Osteoblast (primary cell): ENCODE results near the gene C16orf74. TPM values are rescaled to one million over a fixed set of nuclear protein-coding genes. Genes with fewer than 3 reads are reported as not detected.

Experiments
- DNase-seq: peaks from one replicate; pipeline ENCODE4 v3.0.0; 2011; ENCODE audit warnings: low spot score, mixed read lengths; ENCODE audit not compliant: insufficient read length; ENCODE audit errors: missing footprints
- H2AFZ ChIP-seq: 2 replicates; pipeline ENCODE4 v1.6.0; 2011; ENCODE audit warnings: mild to moderate bottlenecking, low read length
- H3K27ac ChIP-seq: 2 replicates; pipeline ENCODE4 v1.5.1; 2011; ENCODE audit warnings: mild to moderate bottlenecking, low read depth, low read length, moderate library complexity
- H3K27me3 ChIP-seq: 2 replicates; pipeline ENCODE4 v1.6.0; 2012; ENCODE audit warnings: mild to moderate bottlenecking, control low read depth, inconsistent platforms, low read length, moderate library complexity; ENCODE audit not compliant: insufficient read depth
- H3K36me3 ChIP-seq: 2 replicates; pipeline ENCODE4 v1.5.1; 2011; ENCODE audit warnings: mild to moderate bottlenecking, low read length, control low read depth, moderate library complexity; ENCODE audit not compliant: insufficient read depth
- H3K4me1 ChIP-seq: 2 replicates; pipeline ENCODE4 v1.5.1; 2011; ENCODE audit warnings: mild to moderate bottlenecking, low read length, control low read depth, moderate library complexity; ENCODE audit not compliant: insufficient read depth
- H3K4me2 ChIP-seq: 2 replicates; pipeline ENCODE4 v1.6.0; 2011; ENCODE audit warnings: mild to moderate bottlenecking, low read length; ENCODE audit not compliant: insufficient read depth
- H3K4me3 ChIP-seq: fragments of 200-600 bp; sonication (generic); 3 replicates; pipeline ENCODE4 v1.5.1; 2012; ENCODE audit warnings: mild to moderate bottlenecking, low read length, inconsistent platforms; ENCODE audit not compliant: insufficient read depth
- H3K79me2 ChIP-seq: 2 replicates; pipeline ENCODE4 v1.6.0; 2012; ENCODE audit warnings: mild to moderate bottlenecking, low read length, control low read depth, inconsistent platforms; ENCODE audit not compliant: insufficient read depth
- H3K9me3 ChIP-seq: 2 replicates; pipeline ENCODE4 v1.5.1; 2011; ENCODE audit warnings: low read depth, low read length, control low read depth
- H4K20me1 ChIP-seq: 2 replicates; pipeline ENCODE4 v1.6.0; 2012; ENCODE audit warnings: mild to moderate bottlenecking, low read length, control low read depth; ENCODE audit not compliant: insufficient read depth
- CTCF ChIP-seq: IDR thresholded peaks from 2 replicates; pipeline ENCODE4 v1.5.1; 2011; ENCODE audit warnings: mild to moderate bottlenecking, low read depth, low read length, moderate library complexity; ENCODE audit errors: extremely low read depth
- total RNA-seq: library from RNA; depleted of rRNA; stranded (reverse); fragments of >200 nt; gene quantifications from 2 replicates; pipeline ENCODE4 v1.2.3, GENCODE V29; 2012

The C16orf74 gene
- total RNA-seq, 1 donor = 0.72 TPM

GRCh38 chr16:85678016-85678415 lies 72.9 kb downstream of the C16orf74 start:
- no peak for TF ChIP-seq CTCF
- Histone ChIP-seq H3K36me3 (peaks cover 45% of the 10 kb centered on the region), H2AFZ (no peak overlapping the region), H3K27me3 (no peaks in the 10 kb centered on the region), H3K4me3 (no peak overlapping the region), H3K9me3 (no peaks in the 10 kb centered on the region), H3K4me2 (no peak overlapping the region), H4K20me1 (peaks cover 17% of the 10 kb centered on the region), H3K79me2 (no peaks in the 10 kb centered on the region), H3K27ac (no peak overlapping the region), H3K4me1 (peaks cover 15% of the 10 kb centered on the region)
- DNase-seq = peak; percentile 18

GRCh38 chr16:85677383-85677967 lies 73.4 kb downstream of the C16orf74 start:
- Histone ChIP-seq H3K4me3 (no peak overlapping the region), H4K20me1 (peaks cover 17% of the 10 kb centered on the region), H2AFZ (no peak overlapping the region), H3K79me2 (no peaks in the 10 kb centered on the region), H3K27ac (no peak overlapping the region), H3K4me2 (no peak overlapping the region), H3K4me1 (peaks cover 15% of the 10 kb centered on the region), H3K36me3 (peaks cover 50% of the 10 kb centered on the region), H3K27me3 (no peaks in the 10 kb centered on the region), H3K9me3 (no peaks in the 10 kb centered on the region)
- peak; percentile 61 for DNase-seq
- TF ChIP-seq CTCF = no peak

DNA sequence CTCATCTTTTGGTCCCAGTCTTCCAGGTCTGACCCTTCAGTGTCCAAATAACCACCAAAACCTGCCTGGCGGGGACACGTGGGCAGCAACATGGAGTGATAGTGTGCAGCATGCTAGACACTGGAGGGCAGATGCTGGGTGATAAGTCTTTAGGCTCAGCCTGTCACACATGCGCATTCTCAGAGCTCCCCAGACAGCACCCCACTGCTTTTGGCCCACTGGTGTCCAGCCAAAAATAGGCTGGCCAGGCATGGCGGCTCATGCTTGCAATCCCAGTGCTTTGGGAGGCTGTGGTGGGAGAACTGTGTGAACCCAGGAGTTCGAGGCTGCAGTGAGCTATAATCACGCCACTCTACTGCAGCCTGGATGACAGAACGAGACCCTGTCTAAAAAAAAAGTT lies 74.4 kb downstream of the C16orf74 start:
- Histone ChIP-seq H3K9me3 (no peaks in the 10 kb centered on the region), H3K4me3 (no peak overlapping the region), H3K27me3 (no peaks in the 10 kb centered on the region), H3K36me3 (peaks cover 58% of the 10 kb centered on the region), H3K4me2 (no peak overlapping the region), H3K4me1 (peaks cover 15% of the 10 kb centered on the region), H3K79me2 (no peaks in the 10 kb centered on the region), H3K27ac (no peak overlapping the region), H4K20me1 (peaks cover 19% of the 10 kb centered on the region), H2AFZ (no peak overlapping the region)
- DNase-seq = no peak
- no peak for TF ChIP-seq CTCF

DNA sequence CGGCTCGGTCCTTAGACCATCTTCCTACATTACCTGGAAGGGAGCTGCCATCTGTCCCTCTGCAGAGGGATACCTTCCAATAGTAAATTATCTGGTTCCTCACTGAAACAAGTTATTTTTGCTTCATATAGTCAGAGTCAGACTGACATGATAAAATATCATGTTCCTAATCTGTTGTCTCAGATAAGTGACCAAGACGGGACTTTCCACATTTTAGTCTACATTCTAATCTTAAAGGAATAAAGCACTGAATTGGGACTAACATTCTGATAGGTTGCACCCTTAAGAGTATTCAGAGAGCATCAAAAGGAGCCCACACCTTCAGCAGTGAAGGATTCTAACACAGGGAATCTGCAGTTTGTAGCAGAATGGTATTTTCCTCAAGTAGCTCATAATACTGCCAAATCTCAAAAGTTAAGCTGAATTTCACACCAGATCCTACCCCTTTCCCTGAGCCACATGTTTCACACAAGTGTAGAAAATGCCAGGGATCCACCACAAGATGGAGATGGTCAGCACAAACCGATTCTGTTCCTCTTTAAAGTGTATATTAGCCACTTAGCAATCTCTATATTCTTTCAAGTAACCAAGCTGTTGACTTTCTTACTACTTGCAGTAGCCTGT lies 75.5 kb downstream of the C16orf74 start:
- no peaks in the 10 kb centered on the region for H3K27me3 ChIP-seq
- H3K4me3 ChIP-seq = no peak overlapping the region
- peaks cover 15% of the 10 kb centered on the region for H3K4me1 ChIP-seq
- no peak overlapping the region for H3K27ac ChIP-seq
- H4K20me1 ChIP-seq = peaks cover 20% of the 10 kb centered on the region
- H3K79me2 ChIP-seq = no peaks in the 10 kb centered on the region
- DNase-seq = peak; percentile 60
- peak; percentile 55 for TF ChIP-seq CTCF
- H3K36me3 ChIP-seq = peaks cover 61% of the 10 kb centered on the region
- H3K4me2 ChIP-seq = no peak overlapping the region
- H3K9me3 ChIP-seq = no peaks in the 10 kb centered on the region
- H2AFZ ChIP-seq = no peak overlapping the region
